Esophagus (tissue), 2 donors: ENCODE results near the gene ACR. TPM values are rescaled to one million over a fixed set of nuclear protein-coding genes. Genes with fewer than 3 reads are reported as not detected.

Experiments used
- H3K27ac ChIP-seq, 2 donors: one replicate each; pipeline ENCODE4 v1.5.1; 2013; ENCODE audit warnings: low read depth in 2 of 2, mild to moderate bottlenecking in 2 of 2, inconsistent platforms in 1 of 2, low read length in 1 of 2, moderate library complexity in 1 of 2
- H3K27me3 ChIP-seq, 2 donors: one replicate each; pipeline ENCODE4 v1.6.1; 2013; ENCODE audit warnings: low read length in 2 of 2, control low read depth in 1 of 2, mild to moderate bottlenecking in 1 of 2; ENCODE audit not compliant: insufficient read depth in 2 of 2, control insufficient read depth in 1 of 2
- H3K36me3 ChIP-seq, 2 donors: one replicate each; pipeline ENCODE4 v1.6.1; 2013; ENCODE audit warnings: low read length in 1 of 2; ENCODE audit not compliant: control insufficient read depth in 2 of 2, insufficient read depth in 2 of 2
- H3K4me1 ChIP-seq, 2 donors: one replicate each; pipeline ENCODE4 v1.6.1; 2013; ENCODE audit warnings: low read length in 1 of 2; ENCODE audit not compliant: control insufficient read depth in 2 of 2, insufficient read depth in 2 of 2
- H3K4me3 ChIP-seq, 2 donors: one replicate each; pipeline ENCODE4 v1.5.1; 2013; ENCODE audit warnings: low read length in 2 of 2, mild to moderate bottlenecking in 2 of 2, low read depth in 1 of 2, moderate library complexity in 1 of 2
- H3K9me3 ChIP-seq, 2 donors: one replicate each; pipeline ENCODE4 v1.6.1; 2013; ENCODE audit warnings: mild to moderate bottlenecking in 2 of 2, low read depth in 1 of 2, low read length in 1 of 2, moderate library complexity in 1 of 2; ENCODE audit not compliant: control insufficient read depth in 2 of 2, insufficient read depth in 1 of 2
- WGBS, 2 donors: extraction: QIAGEN DNeasy Blood & Tissue Kit; methylation state at CpG; one replicate each; pipeline ENCODE4 v1.1.7; 2013; 5-methylcytosine and 5-hydroxymethylcytosine counted together
- polyA plus RNA-seq, 2 donors: library from polyadenylated mRNA; stranded (reverse); fragments of 200-250 nt; gene quantifications; one replicate each; pipeline ENCODE4 v1.2.3, GENCODE V29; 2013
- donor health status: healthy with polysubstance abuse.
- donor health status: Bipolar disorder and iron deficiency.

ACR gene
- polyA plus RNA-seq, 2 donors, result 0.14 to 0.20 TPM

DNA sequence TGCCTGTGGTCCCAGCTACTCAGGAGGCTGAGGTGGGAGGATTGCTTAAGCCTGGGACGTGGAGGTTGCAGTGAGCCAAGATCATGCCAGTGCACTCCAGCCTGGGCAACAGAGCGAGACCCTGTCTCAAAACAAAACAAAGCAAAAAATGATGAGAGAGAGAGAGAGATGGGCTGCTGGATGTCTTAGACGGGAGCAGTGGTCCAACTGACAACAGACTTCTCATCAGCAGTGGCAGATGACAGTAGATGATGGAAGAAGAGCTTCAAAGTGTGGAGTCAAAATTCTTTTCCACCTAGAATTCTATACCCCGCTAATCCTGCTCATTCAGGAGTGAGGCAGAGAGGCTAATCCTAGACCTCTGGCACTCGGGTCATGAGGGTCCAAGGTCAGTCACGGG is 29.0 kb upstream of the ACR start:
- peaks cover 0 to 4% of the 10 kb centered on the region in 2 donors for H3K9me3 ChIP-seq
- no peaks in the 10 kb centered on the region for H3K27me3 ChIP-seq
- H3K4me1 ChIP-seq, result peaks cover 0 to 8% of the 10 kb centered on the region in 2 donors
- no peak overlapping the region for H3K4me3 ChIP-seq
- no peak overlapping the region for H3K27ac ChIP-seq
- H3K36me3 ChIP-seq, result peaks cover 0 to 11% of the 10 kb centered on the region in 2 donors
- 89 to 91% methylated on average over 6 of the region's 6 CpGs for WGBS, 2 donors

DNA sequence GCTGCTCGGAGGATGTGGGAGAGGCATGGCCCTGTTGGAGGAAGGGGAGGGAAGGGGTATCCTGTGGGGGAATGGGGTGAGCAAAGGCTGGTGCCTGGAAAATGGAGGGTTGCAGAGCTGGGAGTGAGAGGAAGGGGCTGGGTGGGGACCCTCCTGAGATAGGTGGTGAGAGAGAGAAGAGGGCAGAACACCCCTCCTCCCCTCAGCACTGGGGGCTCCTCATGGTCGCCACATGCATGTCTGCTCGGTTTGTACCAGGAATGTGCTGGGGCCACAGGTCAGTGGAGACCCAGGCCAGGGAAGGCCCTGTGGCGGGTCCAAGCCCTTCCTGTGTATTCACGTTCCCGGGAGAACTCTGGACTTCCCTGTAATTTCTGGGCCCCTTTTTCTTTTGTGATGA is 27.8 kb upstream of the ACR start:
- Histone ChIP-seq H3K27ac (no peak overlapping the region), H3K9me3 (no peaks in the 10 kb centered on the region), H3K4me1 (peaks cover 0 to 7% of the 10 kb centered on the region in 2 donors), H3K27me3 (no peaks in the 10 kb centered on the region), H3K36me3 (peaks cover 0 to 8% of the 10 kb centered on the region in 2 donors), H3K4me3 (no peak overlapping the region)
- WGBS, 2 donors, result 68 to 83% methylated on average over 4 to 6 of the region's 6 CpGs

DNA sequence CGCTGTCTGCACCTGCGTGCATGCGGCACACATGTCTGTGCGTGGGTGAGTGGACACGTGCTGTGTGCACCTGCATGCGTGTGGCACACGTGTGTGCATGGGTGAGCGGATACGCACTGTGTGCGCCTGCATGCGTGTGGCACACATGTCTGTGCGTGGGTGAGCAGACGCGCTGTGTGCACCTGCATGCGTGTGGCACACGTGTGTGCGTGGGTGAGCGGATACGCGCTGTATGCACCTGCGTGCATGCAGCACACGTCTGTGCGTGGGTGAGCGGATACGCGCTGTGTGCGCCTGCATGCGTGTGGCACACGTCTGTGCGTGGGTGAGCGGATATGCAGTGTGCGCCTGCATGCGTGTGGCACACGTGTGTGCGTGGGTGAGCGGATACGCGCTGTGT is 27.1 kb upstream of the ACR start:
- H3K9me3 ChIP-seq, result no peaks in the 10 kb centered on the region
- peaks cover 0 to 9% of the 10 kb centered on the region in 2 donors for H3K36me3 ChIP-seq
- no peak overlapping the region for H3K4me3 ChIP-seq
- no peak overlapping the region for H3K27ac ChIP-seq
- 95 to 96% methylated on average over 38 of the region's 38 CpGs for WGBS, 2 donors
- H3K27me3 ChIP-seq, result no peaks in the 10 kb centered on the region
- peaks cover 0 to 6% of the 10 kb centered on the region in 2 donors for H3K4me1 ChIP-seq

DNA sequence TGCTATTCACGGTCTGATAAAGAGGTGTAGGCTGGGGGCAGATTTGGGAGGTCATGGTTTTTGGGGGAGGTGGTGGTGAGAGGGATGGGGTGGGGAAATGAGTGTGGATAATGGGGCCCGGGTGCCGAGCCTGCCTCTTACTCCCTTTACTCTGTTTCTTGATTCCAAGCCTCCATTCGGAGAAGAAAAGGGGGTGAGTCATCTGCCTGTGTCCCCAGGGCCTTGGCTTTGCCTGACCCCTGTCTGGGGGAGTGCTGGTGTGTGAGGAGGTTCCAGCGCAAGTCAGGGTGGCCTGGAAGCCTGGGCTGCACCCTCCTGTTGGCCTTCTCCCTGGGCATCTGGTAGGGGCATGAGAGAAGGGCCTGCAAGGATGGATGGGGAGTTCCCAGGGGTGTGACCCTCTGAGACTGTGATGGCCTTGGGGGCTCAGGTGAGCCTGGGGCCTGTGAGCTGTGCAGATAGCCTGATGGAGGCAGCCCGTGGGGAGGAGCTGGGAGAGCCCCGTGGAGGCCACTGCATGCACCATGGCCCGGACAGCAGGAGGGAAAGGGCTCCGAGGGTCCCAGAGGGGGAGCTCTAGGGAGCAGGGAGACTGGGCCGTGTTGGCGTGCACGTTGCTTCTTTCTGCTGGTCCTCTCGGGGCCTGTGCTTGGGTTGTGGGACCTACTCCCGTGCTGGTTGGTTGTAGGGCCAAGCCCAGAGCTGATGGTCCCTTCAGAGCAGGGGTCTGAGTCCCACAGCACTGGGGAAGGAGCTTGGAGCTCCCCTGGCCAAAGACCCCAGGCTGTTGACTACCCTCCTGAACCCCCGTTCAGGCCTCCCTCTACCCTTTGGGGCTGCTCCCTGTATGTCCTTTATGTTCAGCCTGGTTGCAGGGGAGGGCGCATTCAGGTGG is 26.3 kb upstream of the ACR start:
- 71 to 84% methylated on average over 16 of the region's 16 CpGs for WGBS, 2 donors
- no peaks in the 10 kb centered on the region for H3K27me3 ChIP-seq
- H3K27ac ChIP-seq, result no peak overlapping the region
- no peak overlapping the region for H3K4me3 ChIP-seq
- H3K9me3 ChIP-seq, result no peaks in the 10 kb centered on the region
- H3K4me1 ChIP-seq, result peaks cover 0 to 6% of the 10 kb centered on the region in 2 donors
- peaks cover 0 to 4% of the 10 kb centered on the region in 2 donors for H3K36me3 ChIP-seq

DNA sequence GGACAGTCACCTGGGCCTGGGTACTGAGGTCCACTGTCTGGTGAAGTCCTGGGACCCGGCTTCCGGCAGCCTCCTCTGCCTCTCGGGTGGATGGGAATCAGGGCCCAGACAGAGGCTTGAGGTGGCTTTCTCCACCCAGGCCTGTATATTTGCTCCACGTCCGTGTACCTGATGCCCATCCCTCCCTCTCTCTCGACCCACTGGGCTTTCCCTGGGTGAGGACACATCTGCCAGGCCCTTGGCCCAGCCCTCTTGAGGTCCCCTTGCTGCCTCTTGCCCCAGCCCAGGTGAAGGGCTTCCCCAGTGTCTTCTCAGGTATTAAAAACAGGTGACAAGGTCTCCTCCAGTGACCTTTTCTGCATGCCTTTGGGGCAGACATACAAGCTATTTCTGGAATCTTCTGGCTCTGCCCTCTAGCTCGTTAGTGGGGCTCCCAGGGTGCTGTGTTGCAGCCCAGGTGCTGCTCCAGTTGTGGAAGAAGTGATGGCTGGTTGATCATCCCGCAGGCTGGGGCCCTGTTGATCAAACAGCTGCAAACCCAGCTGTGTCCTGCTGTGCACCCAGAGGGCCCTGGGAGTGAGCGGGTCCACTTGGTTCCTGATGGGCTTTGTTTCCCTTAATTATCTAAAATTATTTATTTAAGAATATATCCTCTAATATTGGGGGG is 25.5 kb upstream of the ACR start:
- H3K9me3 ChIP-seq, result no peaks in the 10 kb centered on the region
- no peaks in the 10 kb centered on the region for H3K27me3 ChIP-seq
- H3K27ac ChIP-seq, result no peak overlapping the region
- peaks cover 0 to 6% of the 10 kb centered on the region in 2 donors for H3K4me1 ChIP-seq
- no peak overlapping the region for H3K4me3 ChIP-seq
- H3K36me3 ChIP-seq, result peaks cover 0 to 3% of the 10 kb centered on the region in 2 donors
- WGBS, 2 donors, result 73 to 76% methylated on average over 9 of the region's 9 CpGs

DNA sequence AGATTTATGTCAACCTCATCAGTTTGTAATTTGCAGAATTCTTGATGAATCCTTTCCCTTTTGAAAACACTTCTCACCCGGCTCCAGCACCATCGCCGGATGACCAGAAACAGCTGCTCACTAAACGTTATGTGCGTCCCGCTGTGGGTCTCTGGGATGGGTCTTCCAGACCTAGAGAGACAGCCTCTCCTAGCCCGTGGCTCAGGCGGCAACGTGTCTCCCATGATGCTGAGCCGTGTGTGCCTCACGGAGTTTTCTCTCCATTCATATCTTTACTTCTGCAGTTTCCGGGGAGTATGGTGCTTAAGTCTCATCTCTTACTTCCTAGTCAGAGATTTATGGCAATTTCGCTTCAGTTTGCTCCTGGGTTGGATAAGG is 25.0 kb upstream of the ACR start:
- Histone ChIP-seq H3K4me3 (no peak overlapping the region), H3K27ac (no peak overlapping the region), H3K36me3 (peaks cover 0 to 3% of the 10 kb centered on the region in 2 donors), H3K27me3 (no peaks in the 10 kb centered on the region), H3K9me3 (no peaks in the 10 kb centered on the region), H3K4me1 (peaks cover 0 to 6% of the 10 kb centered on the region in 2 donors)
- 73 to 82% methylated on average over 13 of the region's 13 CpGs for WGBS, 2 donors

DNA sequence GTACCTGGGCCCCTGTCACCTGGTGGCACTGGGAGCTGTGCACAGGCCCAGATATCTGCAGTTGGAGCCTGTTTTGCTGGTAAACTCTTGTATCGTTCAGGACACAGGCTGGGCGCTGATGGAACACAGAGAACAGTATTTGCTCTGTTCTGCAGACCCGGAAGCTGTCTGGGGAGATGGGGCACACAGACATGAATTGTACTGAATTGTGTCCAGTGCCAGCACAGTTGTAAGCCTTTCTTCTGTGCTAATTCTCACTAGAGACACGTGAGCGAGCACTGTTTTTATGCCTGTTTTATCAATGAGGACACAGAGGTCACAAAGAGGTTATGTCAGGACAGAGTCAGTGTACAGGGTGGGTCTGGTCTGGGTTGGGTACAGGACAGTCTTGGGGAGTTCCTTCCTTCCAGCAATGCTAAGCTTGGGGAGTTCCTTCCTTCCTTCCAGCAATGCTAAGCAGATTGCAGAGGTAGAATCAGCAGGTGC is 24.4 kb upstream of the ACR start:
- no peak overlapping the region for H3K27ac ChIP-seq
- 81% methylated on average over 5 of the region's 5 CpGs for WGBS, 2 donors
- H3K4me1 ChIP-seq, result peaks cover 0 to 6% of the 10 kb centered on the region in 2 donors
- no peak overlapping the region for H3K4me3 ChIP-seq
- H3K36me3 ChIP-seq, result peaks cover 0 to 3% of the 10 kb centered on the region in 2 donors
- no peaks in the 10 kb centered on the region for H3K9me3 ChIP-seq
- no peaks in the 10 kb centered on the region for H3K27me3 ChIP-seq

DNA sequence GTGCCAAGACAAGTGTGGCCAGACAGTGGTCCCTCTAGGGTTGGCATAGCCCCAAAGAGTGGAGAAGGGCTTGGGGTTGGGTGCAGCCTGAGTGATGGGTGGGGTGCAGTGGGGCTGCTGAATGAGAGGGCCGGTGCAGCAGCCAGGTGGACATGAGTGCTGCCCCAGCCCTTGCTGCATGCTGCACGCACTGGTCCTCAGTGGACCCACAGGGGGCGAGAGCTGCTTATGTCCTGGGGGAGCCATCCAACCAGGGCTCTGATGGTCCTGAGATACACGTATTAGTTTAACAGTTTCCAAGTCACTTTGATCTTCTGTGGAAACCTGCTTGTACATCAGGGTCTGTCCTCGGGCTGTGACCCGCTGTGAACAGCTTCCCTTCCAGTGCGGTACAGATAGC is 23.9 kb upstream of the ACR start:
- no peaks in the 10 kb centered on the region for H3K9me3 ChIP-seq
- H3K36me3 ChIP-seq, result peaks cover 0 to 3% of the 10 kb centered on the region in 2 donors
- peaks cover 0 to 6% of the 10 kb centered on the region in 2 donors for H3K4me1 ChIP-seq
- 92 to 94% methylated on average over 7 of the region's 7 CpGs for WGBS, 2 donors
- no peak overlapping the region for H3K27ac ChIP-seq
- H3K27me3 ChIP-seq, result no peaks in the 10 kb centered on the region
- H3K4me3 ChIP-seq, result no peak overlapping the region

DNA sequence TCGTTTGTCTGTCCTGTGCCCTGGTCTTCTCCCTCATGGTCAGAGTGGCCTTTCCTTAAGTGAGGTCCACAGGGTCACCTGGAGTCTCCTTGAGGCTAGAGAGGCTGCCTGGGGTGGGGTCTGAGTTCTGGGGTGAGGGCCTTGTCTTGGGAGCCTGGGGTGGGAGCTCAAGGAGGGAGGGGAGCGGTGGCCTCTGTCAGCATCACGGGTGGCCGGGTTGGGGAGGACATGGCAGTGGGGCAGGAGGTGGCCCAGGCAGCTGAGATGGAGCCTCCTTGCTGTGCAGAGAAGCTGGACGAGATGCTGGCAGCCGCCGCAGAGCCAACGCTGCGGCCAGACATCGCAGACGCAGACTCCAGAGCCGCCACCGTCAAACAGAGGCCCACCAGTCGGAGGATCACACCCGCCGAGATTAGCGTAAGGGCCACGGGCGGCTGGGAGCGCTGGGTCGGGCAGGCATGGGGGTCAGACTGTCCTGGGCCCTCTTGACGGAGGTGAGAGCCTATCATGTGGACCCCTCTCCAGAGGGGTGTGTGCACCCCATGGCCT is 23.3 kb upstream of the ACR start:
- Histone ChIP-seq H3K4me3 (no peak overlapping the region), H3K27me3 (no peaks in the 10 kb centered on the region), H3K9me3 (no peaks in the 10 kb centered on the region), H3K27ac (no peak overlapping the region), H3K4me1 (peaks cover 0 to 6% of the 10 kb centered on the region in 2 donors), H3K36me3 (peaks cover 0 to 3% of the 10 kb centered on the region in 2 donors)
- 91 to 93% methylated on average over 22 of the region's 22 CpGs for WGBS, 2 donors
